ENCODE results near the gene ANO1. TPM values are rescaled to one million over a fixed set of nuclear protein-coding genes. Genes with fewer than 3 reads are reported as not detected.

Gene ANO1
- under 0.01 and 0.13 TPM in 2 replicates for total RNA-seq

GRCh38 chr11:70078095-70078780 is at the start of gene ANO1:
ANO1 (plus strand) TSS chr11:70078317; CDS start chr11:70078607, 290 bp downstream.

DNA sequence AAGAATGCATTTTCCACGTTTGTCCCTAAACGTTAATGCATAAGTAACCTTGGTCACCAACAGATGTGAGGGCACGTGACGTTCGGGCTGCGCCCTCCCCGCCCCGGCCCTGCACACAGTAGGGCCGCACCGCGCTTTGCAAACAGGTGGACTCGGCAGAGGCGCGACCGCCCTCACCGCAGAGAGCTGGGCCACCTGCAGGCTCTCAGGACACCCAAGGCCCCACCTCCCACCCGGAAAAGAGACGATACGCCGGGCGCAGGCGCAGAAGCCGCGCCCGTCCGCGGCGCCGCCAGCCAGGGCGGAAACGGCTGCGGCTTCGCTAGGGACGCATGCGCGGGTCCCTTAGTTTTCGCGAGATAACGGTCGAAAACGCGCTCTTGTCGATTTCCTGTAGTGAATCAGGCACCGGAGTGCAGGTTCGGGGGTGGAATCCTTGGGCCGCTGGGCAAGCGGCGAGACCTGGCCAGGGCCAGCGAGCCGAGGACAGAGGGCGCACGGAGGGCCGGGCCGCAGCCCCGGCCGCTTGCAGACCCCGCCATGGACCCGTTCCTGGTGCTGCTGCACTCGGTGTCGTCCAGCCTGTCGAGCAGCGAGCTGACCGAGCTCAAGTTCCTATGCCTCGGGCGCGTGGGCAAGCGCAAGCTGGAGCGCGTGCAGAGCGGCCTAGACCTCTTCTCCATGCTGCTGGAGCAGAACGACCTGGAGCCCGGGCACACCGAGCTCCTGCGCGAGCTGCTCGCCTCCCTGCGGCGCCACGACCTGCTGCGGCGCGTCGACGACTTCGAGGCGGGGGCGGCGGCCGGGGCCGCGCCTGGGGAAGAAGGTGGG is 125.0 kb downstream of the ANO1 start, which contains the start of gene FADD:
Gene FADD, plus strand, starts transcription at position 377 of the 831 bp plus-strand sequence. Its CDS starts 164 bp downstream, at position 541.

Other genes with a start within 250 kb of the ANO1 start
- gene FADD, start 125.0 kb downstream of the ANO1 start, total RNA-seq = 37.5 and 38.6 TPM in 2 replicates
- gene PPFIA1, start 192.4 kb downstream of the ANO1 start, total RNA-seq = 23.5 and 27.2 TPM in 2 replicates

Data from mesangial cell (primary cell).